MG63 (cell line): Measurements from ENCODE around the gene AP2S1. TPM values are rescaled to one million over a fixed set of nuclear protein-coding genes. Genes with fewer than 3 reads are reported as not detected.

Source experiments
- DNase-seq: peaks from one replicate; pipeline ENCODE4 v3.0.0-alpha.2; 2020
- H3K27me3 ChIP-seq: fragments of 250-450 bp; sonication (Bioruptor Pico); 2 replicates; pipeline ENCODE4 v1.5.1; 2020; ENCODE audit warnings: mild to moderate bottlenecking, moderate library complexity
- H3K36me3 ChIP-seq: fragments of 250-450 bp; sonication (Bioruptor Pico); 2 replicates; pipeline ENCODE4 v1.5.1; 2020; ENCODE audit warnings: mild to moderate bottlenecking, moderate library complexity
- H3K4me3 ChIP-seq: fragments of 250-450 bp; sonication (Bioruptor Pico); 2 replicates; pipeline ENCODE4 v1.5.1; 2020; ENCODE audit warnings: mild to moderate bottlenecking, moderate library complexity
- H3K9me3 ChIP-seq: fragments of 250-450 bp; sonication (Bioruptor Pico); 2 replicates; pipeline ENCODE4 v1.5.1; 2020; ENCODE audit warnings: mild to moderate bottlenecking, moderate library complexity
- total RNA-seq: library from RNA; depleted of rRNA; stranded (reverse); fragments of >200 nt; shearing (Covaris generic); gene quantifications from 2 replicates; pipeline ENCODE4 v1.2.3, GENCODE V29; 2014; ENCODE audit warnings: low replicate concordance; rRNA removed

AP2S1 gene
- total RNA-seq, 1 experiment from 2014 or later = 390 TPM

DNA sequence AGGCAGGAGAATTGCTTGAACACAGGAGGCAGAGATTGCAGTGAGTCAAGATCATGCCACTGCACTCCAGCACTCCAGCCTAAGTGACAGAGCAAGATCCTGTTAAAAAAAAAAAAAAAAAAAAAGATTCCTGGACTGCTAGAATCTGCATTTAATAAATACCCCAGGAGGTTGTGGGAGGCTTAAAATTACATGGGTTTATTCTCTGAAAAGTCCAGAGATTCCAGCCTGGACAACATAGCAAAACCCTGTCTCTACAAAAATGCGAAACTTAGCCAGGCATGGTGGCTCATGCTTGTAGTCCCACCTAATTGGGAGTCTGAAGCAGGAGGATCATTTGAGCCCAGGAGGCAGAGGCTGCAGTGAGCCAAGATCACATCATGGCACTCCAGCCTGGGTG, 52.8 kb downstream of the AP2S1 start:
- Histone ChIP-seq H3K4me3 (no peak overlapping the region), H3K9me3 (no peaks in the 10 kb centered on the region), H3K36me3 (no peaks in the 10 kb centered on the region), H3K27me3 (no peaks in the 10 kb centered on the region)
- no peak for DNase-seq

DNA sequence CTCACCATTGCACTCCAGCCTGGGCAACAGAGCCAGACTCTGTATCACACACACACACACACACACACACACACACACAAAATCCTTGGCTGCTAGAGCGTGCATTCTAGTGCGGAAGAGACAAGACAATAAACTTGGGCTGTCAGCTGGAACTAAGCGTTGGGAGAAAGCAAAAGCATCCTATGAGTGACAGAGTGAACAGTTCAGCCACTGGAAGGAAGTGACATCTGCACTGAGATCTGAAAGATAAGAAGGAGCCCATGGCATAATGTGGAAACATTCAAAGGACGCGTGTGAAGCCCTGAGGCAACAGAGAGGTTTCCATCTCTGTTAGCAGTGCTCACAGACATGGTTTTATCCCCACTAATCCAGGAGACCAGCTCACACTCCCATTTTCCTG, 58.7 kb downstream of the AP2S1 start:
- H3K36me3 ChIP-seq = peaks cover 6% of the 10 kb centered on the region
- no peaks in the 10 kb centered on the region for H3K27me3 ChIP-seq
- no peaks in the 10 kb centered on the region for H3K9me3 ChIP-seq
- no peak for DNase-seq
- no peak overlapping the region for H3K4me3 ChIP-seq

DNA sequence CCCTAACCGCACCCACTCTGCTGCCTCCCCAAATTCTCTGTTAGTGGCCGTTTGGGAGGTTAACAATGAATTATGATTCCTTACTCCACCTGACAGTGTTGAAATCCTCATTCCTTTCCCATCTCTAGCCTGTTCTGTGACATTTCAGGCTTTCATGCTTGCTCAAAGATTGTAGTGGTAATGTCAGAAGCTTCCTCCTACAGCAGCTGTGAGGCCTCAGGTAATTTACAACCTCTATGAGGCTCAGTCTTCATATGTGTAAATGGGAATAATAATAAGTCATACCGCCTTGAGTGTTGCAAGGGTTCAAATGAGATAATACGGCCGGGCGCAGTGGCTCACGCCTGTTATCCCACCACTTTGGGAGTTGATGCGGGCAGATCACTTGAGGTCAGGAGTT, 61.3 kb downstream of the AP2S1 start:
- Histone ChIP-seq H3K27me3 (no peaks in the 10 kb centered on the region), H3K9me3 (no peaks in the 10 kb centered on the region), H3K4me3 (no peak overlapping the region), H3K36me3 (peaks cover 30% of the 10 kb centered on the region)
- DNase-seq = no peak

DNA sequence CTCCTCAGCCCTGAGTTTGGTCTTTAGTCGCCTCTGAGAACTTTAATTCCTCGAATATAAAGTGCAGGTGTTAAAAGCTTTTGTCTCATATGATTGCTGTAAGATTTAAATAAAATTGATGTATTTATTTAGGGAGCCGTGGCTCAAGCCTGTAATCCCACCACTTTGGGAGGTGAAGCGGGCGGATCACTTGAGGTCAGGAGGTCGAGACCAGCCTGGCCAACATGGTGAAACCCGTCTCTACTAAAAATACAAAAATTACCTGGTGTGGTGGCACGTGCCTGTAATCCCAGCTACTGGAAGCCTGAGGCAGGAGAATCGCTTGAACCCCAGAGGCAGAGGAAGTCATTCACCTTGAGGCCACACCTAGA, 61.7 kb downstream of the AP2S1 start:
- peaks cover 34% of the 10 kb centered on the region for H3K36me3 ChIP-seq
- H3K4me3 ChIP-seq = 0 out of 2 replicates have a peak overlapping the region, but pooled peaks have one; percentile 0
- H3K9me3 ChIP-seq = no peaks in the 10 kb centered on the region
- DNase-seq = no peak
- no peaks in the 10 kb centered on the region for H3K27me3 ChIP-seq

DNA sequence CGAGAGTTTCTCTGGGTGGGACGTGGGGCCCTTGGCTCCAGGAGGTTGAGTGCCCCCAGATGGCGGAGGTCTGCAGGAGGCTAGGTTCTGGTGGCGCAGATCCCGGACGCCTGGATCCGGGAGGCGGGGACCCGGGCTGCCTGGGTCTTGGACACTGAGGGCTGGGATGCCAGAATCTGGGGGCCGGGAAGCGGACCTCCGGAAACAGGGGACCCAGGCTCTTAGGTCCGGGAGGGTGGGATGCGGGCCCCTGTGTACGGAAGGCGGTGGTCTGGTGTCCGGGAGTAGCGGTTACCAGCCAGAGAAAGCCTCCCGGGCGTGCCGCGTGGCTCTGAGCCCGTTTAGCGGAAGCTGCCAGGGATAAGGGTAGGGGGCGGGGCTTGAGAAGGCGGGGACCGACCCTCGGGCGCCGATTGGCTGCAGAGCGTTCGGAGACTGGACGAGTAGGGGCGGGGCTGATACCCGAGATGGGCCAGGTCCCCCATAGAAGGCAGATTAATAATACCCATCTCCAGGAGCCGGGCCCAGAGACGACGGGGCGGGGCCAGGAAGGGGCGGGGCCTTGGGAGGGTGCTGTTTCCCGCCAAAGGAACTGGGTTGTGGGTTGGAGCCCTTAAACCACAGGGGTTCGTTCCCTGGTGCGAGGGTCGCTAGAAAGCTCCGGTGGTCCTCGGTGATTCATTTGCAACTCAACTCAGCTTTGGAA, 62.2 kb downstream of the AP2S1 start, which contains the start of gene SLC1A5:
Gene SLC1A5 (minus strand): TSS at position 333 of the 706 bp plus-strand sequence. CDS start 629 bp downstream, outside the sequence.
- H3K9me3 ChIP-seq = no peaks in the 10 kb centered on the region
- DNase-seq = peak; percentile 99
- peaks cover 39% of the 10 kb centered on the region for H3K36me3 ChIP-seq
- H3K4me3 ChIP-seq = peak within 1 kb of the TSS; percentile 79
- H3K27me3 ChIP-seq = no peaks in the 10 kb centered on the region

Other genes starting within 250 kb of the AP2S1 start
- gene CALM3, start 249.5 kb downstream of the AP2S1 start, total RNA-seq = 90.4 and 116 TPM in 2 replicates
- not detected in 2 replicates for gene PTGIR, start 225.8 kb downstream of the AP2S1 start, total RNA-seq
- gene GNG8, start 214.6 kb downstream of the AP2S1 start, total RNA-seq = not detected in 2 replicates
- gene DACT3, start 189.7 kb downstream of the AP2S1 start, total RNA-seq = 1.5 and 1.7 TPM in 2 replicates
- gene PRKD2, start 133.7 kb downstream of the AP2S1 start, total RNA-seq = 8.6 and 20.4 TPM in 2 replicates
- gene FKRP, start 104.8 kb downstream of the AP2S1 start, total RNA-seq = 6.5 and 18.0 TPM in 2 replicates
- 55.2 and 81.7 TPM in 2 replicates for gene STRN4, start 104.4 kb downstream of the AP2S1 start, total RNA-seq
- 170 and 305 TPM in 2 replicates for gene SLC1A5, start 62.3 kb downstream of the AP2S1 start, total RNA-seq
- 7.8 and 14.7 TPM in 2 replicates for gene ARHGAP35, start 10.2 kb upstream of the AP2S1 start, total RNA-seq
- 0.33 TPM in 1 of 2 replicates, not detected in the other for gene NPAS1, start 169.0 kb upstream of the AP2S1 start, total RNA-seq
- 81.9 and 94.5 TPM in 2 replicates for gene TMEM160, start 197.8 kb upstream of the AP2S1 start, total RNA-seq